Effector memory CD4-positive, alpha-beta T cell (primary cell): ENCODE results near the gene CCDC63.
"Not testable (repeated sequence)": the region's sequence is repeated elsewhere in the genome, so short reads cannot be mapped to it uniquely, and the experiment has no call there.

Experiments used
- DNase-seq, 3 donors: peaks; one replicate each; pipeline ENCODE4 v3.0.0-alpha.2; 2020
- H3K27ac ChIP-seq: 2 replicates; pipeline ENCODE4 v1.7.0; 2013; ENCODE audit warnings: mild to moderate bottlenecking, low read length, moderate library complexity; ENCODE audit not compliant: insufficient read depth, poor library complexity, severe bottlenecking
- H3K27me3 ChIP-seq: replicated peaks from 2 replicates; pipeline ENCODE4 v1.7.0; 2013; ENCODE audit warnings: mild to moderate bottlenecking, low read length; ENCODE audit not compliant: insufficient read depth, control insufficient read depth, poor library complexity, severe bottlenecking
- H3K36me3 ChIP-seq: 2 replicates; pipeline ENCODE4 v1.7.0; 2013; ENCODE audit warnings: mild to moderate bottlenecking, low read length, moderate library complexity; ENCODE audit not compliant: control insufficient read depth, insufficient read depth
- H3K4me1 ChIP-seq: 2 replicates; pipeline ENCODE4 v1.7.0; 2013; ENCODE audit warnings: low read length, mild to moderate bottlenecking; ENCODE audit not compliant: control insufficient read depth, insufficient read depth, poor library complexity, severe bottlenecking
- H3K4me3 ChIP-seq: 2 replicates; pipeline ENCODE4 v1.7.0; 2013; ENCODE audit warnings: low read length, low read depth, mild to moderate bottlenecking; ENCODE audit not compliant: insufficient read depth, poor library complexity, severe bottlenecking
- H3K9me3 ChIP-seq: 2 replicates; pipeline ENCODE4 v1.7.0; 2013; ENCODE audit warnings: mild to moderate bottlenecking, low read length, moderate library complexity; ENCODE audit not compliant: control insufficient read depth

Gene CCDC63

GRCh38 chr12:110856542-110856941 lies 9.8 kb downstream of the CCDC63 start:
- H3K36me3 ChIP-seq: no peaks in the 10 kb centered on the region
- no peak overlapping the region for H3K27ac ChIP-seq
- H3K4me3 ChIP-seq: no peak overlapping the region
- no peaks in the 10 kb centered on the region for H3K27me3 ChIP-seq
- no peaks in the 10 kb centered on the region for H3K9me3 ChIP-seq
- no peak for DNase-seq
- H3K4me1 ChIP-seq: no peaks in the 10 kb centered on the region

GRCh38 chr12:110857528-110857927 lies 10.7 kb downstream of the CCDC63 start:
- no peaks in the 10 kb centered on the region for H3K36me3 ChIP-seq
- H3K27me3 ChIP-seq: no peaks in the 10 kb centered on the region
- H3K27ac ChIP-seq: no peak overlapping the region
- H3K9me3 ChIP-seq: no peaks in the 10 kb centered on the region
- no peak for DNase-seq
- no peaks in the 10 kb centered on the region for H3K4me1 ChIP-seq
- no peak overlapping the region for H3K4me3 ChIP-seq

- not testable (repeated sequence) for H3K4me1 ChIP-seq, DNase-seq, H3K36me3 ChIP-seq, H3K27ac ChIP-seq, H3K4me3 ChIP-seq, H3K27me3 ChIP-seq, H3K9me3 ChIP-seq
Measured at GRCh38 chr12:110857954-110858353, 11.2 kb downstream of the CCDC63 start.

GRCh38 chr12:110858848-110859247 lies 12.1 kb downstream of the CCDC63 start:
- no peaks in the 10 kb centered on the region for H3K9me3 ChIP-seq
- no peak for DNase-seq
- H3K27me3 ChIP-seq: no peaks in the 10 kb centered on the region
- no peaks in the 10 kb centered on the region for H3K36me3 ChIP-seq
- H3K4me3 ChIP-seq: no peak overlapping the region
- no peak overlapping the region for H3K27ac ChIP-seq
- no peaks in the 10 kb centered on the region for H3K4me1 ChIP-seq

GRCh38 chr12:110860833-110861296 lies 14.1 kb downstream of the CCDC63 start:
- H3K36me3 ChIP-seq: no peaks in the 10 kb centered on the region
- H3K4me1 ChIP-seq: no peaks in the 10 kb centered on the region
- no peak overlapping the region for H3K4me3 ChIP-seq
- H3K27ac ChIP-seq: no peak overlapping the region
- H3K9me3 ChIP-seq: no peaks in the 10 kb centered on the region
- no peak for DNase-seq
- H3K27me3 ChIP-seq: no peaks in the 10 kb centered on the region

GRCh38 chr12:110861729-110862128 lies 14.9 kb downstream of the CCDC63 start:
- Histone ChIP-seq H3K4me3 (no peak overlapping the region), H3K4me1 (no peaks in the 10 kb centered on the region), H3K36me3 (no peaks in the 10 kb centered on the region), H3K9me3 (no peaks in the 10 kb centered on the region), H3K27ac (no peak overlapping the region), H3K27me3 (no peaks in the 10 kb centered on the region)
- no peak for DNase-seq

GRCh38 chr12:110862329-110862728 lies 15.5 kb downstream of the CCDC63 start:
- Histone ChIP-seq H3K9me3 (no peaks in the 10 kb centered on the region), H3K36me3 (no peaks in the 10 kb centered on the region), H3K27ac (no peak overlapping the region), H3K4me3 (no peak overlapping the region), H3K4me1 (no peaks in the 10 kb centered on the region), H3K27me3 (no peaks in the 10 kb centered on the region)
- no peak for DNase-seq

GRCh38 chr12:110863161-110863560 lies 16.4 kb downstream of the CCDC63 start:
- H3K27me3 ChIP-seq: no peaks in the 10 kb centered on the region
- H3K36me3 ChIP-seq: no peaks in the 10 kb centered on the region
- H3K4me1 ChIP-seq: no peaks in the 10 kb centered on the region
- no peak for DNase-seq
- no peak overlapping the region for H3K4me3 ChIP-seq
- no peaks in the 10 kb centered on the region for H3K9me3 ChIP-seq
- H3K27ac ChIP-seq: no peak overlapping the region

- DNase-seq: no peak
- H3K36me3 ChIP-seq: no peaks in the 10 kb centered on the region
- no peaks in the 10 kb centered on the region for H3K4me1 ChIP-seq
- H3K9me3 ChIP-seq: no peaks in the 10 kb centered on the region
- no peaks in the 10 kb centered on the region for H3K27me3 ChIP-seq
- no peak overlapping the region for H3K4me3 ChIP-seq
- H3K27ac ChIP-seq: no peak overlapping the region
Measured at GRCh38 chr12:110865521-110865920, 18.7 kb downstream of the CCDC63 start.

- Histone ChIP-seq H3K9me3 (no peaks in the 10 kb centered on the region), H3K27me3 (no peaks in the 10 kb centered on the region), H3K4me1 (no peaks in the 10 kb centered on the region), H3K36me3 (no peaks in the 10 kb centered on the region), H3K27ac (no peak overlapping the region), H3K4me3 (no peak overlapping the region)
- DNase-seq: no peak
Measured at GRCh38 chr12:110869026-110869425, 22.2 kb downstream of the CCDC63 start.

- H3K9me3 ChIP-seq: no peaks in the 10 kb centered on the region
- H3K27me3 ChIP-seq: no peaks in the 10 kb centered on the region
- DNase-seq: no peak
- H3K27ac ChIP-seq: no peak overlapping the region
- H3K4me3 ChIP-seq: no peak overlapping the region
- H3K4me1 ChIP-seq: no peaks in the 10 kb centered on the region
- H3K36me3 ChIP-seq: no peaks in the 10 kb centered on the region
Measured at GRCh38 chr12:110869803-110870202, 23.0 kb downstream of the CCDC63 start.
